ENCODE data around the gene HACD2.

GRCh38 chr3:123552768-123553167, 32.1 kb downstream of the HACD2 start:
- TF ChIP-seq, protein P1, sequence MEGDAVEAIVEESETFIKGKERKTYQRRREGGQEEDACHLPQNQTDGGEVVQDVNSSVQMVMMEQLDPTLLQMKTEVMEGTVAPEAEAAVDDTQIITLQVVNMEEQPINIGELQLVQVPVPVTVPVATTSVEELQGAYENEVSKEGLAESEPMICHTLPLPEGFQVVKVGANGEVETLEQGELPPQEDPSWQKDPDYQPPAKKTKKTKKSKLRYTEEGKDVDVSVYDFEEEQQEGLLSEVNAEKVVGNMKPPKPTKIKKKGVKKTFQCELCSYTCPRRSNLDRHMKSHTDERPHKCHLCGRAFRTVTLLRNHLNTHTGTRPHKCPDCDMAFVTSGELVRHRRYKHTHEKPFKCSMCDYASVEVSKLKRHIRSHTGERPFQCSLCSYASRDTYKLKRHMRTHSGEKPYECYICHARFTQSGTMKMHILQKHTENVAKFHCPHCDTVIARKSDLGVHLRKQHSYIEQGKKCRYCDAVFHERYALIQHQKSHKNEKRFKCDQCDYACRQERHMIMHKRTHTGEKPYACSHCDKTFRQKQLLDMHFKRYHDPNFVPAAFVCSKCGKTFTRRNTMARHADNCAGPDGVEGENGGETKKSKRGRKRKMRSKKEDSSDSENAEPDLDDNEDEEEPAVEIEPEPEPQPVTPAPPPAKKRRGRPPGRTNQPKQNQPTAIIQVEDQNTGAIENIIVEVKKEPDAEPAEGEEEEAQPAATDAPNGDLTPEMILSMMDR (IDR thresholded peaks at IDR 0.05; ENCODE audit: insufficient read depth, low read length, poor library complexity, severe bottlenecking): no peak
- TF ChIP-seq EZH2phosphoT487 (conservative IDR thresholded peaks at IDR 0.05; ENCODE audit: low read length): no peak

All from SU-DHL-6 (cell line).